ENCODE results near the gene CAMTA1.
"Not testable (repeated sequence)": the region's sequence is repeated elsewhere in the genome, so short reads cannot be mapped to it uniquely, and the experiment has no call there.

CAMTA1 gene

GRCh38 chr1:7692005-7692404 lies 906.8 kb downstream of the CAMTA1 start:
- H3K27me3 ChIP-seq (replicated peaks; ENCODE audit: insufficient read depth, low read length): peaks cover 89% of the 10 kb centered on the region
- H3K79me2 ChIP-seq (ENCODE audit: low read length): no peaks in the 10 kb centered on the region
- no peaks in the 10 kb centered on the region for H4K20me1 ChIP-seq (ENCODE audit: insufficient read depth, low read length)
- H3K9me3 ChIP-seq (replicated peaks; ENCODE audit: insufficient read depth, low read length): no peaks in the 10 kb centered on the region
- TF ChIP-seq EZH2phosphoT487 (IDR thresholded peaks at IDR 0.05; ENCODE audit: low read length) (no peak), CTCF (IDR thresholded peaks at IDR 0.05; ENCODE audit: low read length) (no peak), EZH2 (optimal IDR thresholded peaks at IDR 0.05; ENCODE audit: low read depth, low read length) (no peak)
- no peaks in the 10 kb centered on the region for H3K36me3 ChIP-seq (replicated peaks; ENCODE audit: insufficient read depth, low read length)
- no peaks in the 10 kb centered on the region for H3F3A ChIP-seq (ENCODE audit: insufficient read depth, low read length)
- no peak overlapping the region for H3K4me2 ChIP-seq (ENCODE audit: low read depth, low read length)
- no peak overlapping the region for H3K9ac ChIP-seq (ENCODE audit: low read length)
- H3K27ac ChIP-seq (ENCODE audit: low read length): no peak overlapping the region
- H3K9me2 ChIP-seq (replicated peaks; ENCODE audit: insufficient read depth, low read length): no peaks in the 10 kb centered on the region
- DNase-seq: no peak
- no peaks in the 10 kb centered on the region for H3K4me1 ChIP-seq (ENCODE audit: low read length)
- no peak overlapping the region for H2AFZ ChIP-seq (ENCODE audit: low read length)
- H3K4me3 ChIP-seq (ENCODE audit: low read length): no peak overlapping the region

GRCh38 chr1:7693037-7693436 lies 907.8 kb downstream of the CAMTA1 start:
- H3K79me2 ChIP-seq (ENCODE audit: low read length); H3K4me2 ChIP-seq (ENCODE audit: low read depth, low read length); H3K27ac ChIP-seq (ENCODE audit: low read length); DNase-seq; H3K9me2 ChIP-seq (replicated peaks; ENCODE audit: insufficient read depth, low read length); H2AFZ ChIP-seq (ENCODE audit: low read length); H3F3A ChIP-seq (ENCODE audit: insufficient read depth, low read length); H3K4me3 ChIP-seq (ENCODE audit: low read length); H3K9me3 ChIP-seq (replicated peaks; ENCODE audit: insufficient read depth, low read length); H3K9ac ChIP-seq (ENCODE audit: low read length); H4K20me1 ChIP-seq (ENCODE audit: insufficient read depth, low read length); H3K36me3 ChIP-seq (replicated peaks; ENCODE audit: insufficient read depth, low read length); H3K4me1 ChIP-seq (ENCODE audit: low read length): not testable (repeated sequence)
- peaks cover 90% of the 10 kb centered on the region for H3K27me3 ChIP-seq (replicated peaks; ENCODE audit: insufficient read depth, low read length)

GRCh38 chr1:7693662-7694061 lies 908.4 kb downstream of the CAMTA1 start:
- H3F3A ChIP-seq (ENCODE audit: insufficient read depth, low read length): no peaks in the 10 kb centered on the region
- no peak overlapping the region for H3K9ac ChIP-seq (ENCODE audit: low read length)
- no peaks in the 10 kb centered on the region for H3K79me2 ChIP-seq (ENCODE audit: low read length)
- H3K4me2 ChIP-seq (ENCODE audit: low read depth, low read length): no peak overlapping the region
- no peaks in the 10 kb centered on the region for H3K9me3 ChIP-seq (replicated peaks; ENCODE audit: insufficient read depth, low read length)
- no peak overlapping the region for H2AFZ ChIP-seq (ENCODE audit: low read length)
- H3K36me3 ChIP-seq (replicated peaks; ENCODE audit: insufficient read depth, low read length): no peaks in the 10 kb centered on the region
- H3K4me1 ChIP-seq (ENCODE audit: low read length): no peaks in the 10 kb centered on the region
- no peak for TF ChIP-seq EZH2phosphoT487 (IDR thresholded peaks at IDR 0.05; ENCODE audit: low read length)
- TF ChIP-seq EZH2 (optimal IDR thresholded peaks at IDR 0.05; ENCODE audit: low read depth, low read length): no peak
- no peak for TF ChIP-seq CTCF (IDR thresholded peaks at IDR 0.05; ENCODE audit: low read length)
- no peaks in the 10 kb centered on the region for H4K20me1 ChIP-seq (ENCODE audit: insufficient read depth, low read length)
- H3K27ac ChIP-seq (ENCODE audit: low read length): no peak overlapping the region
- H3K4me3 ChIP-seq (ENCODE audit: low read length): no peak overlapping the region
- H3K27me3 ChIP-seq (replicated peaks; ENCODE audit: insufficient read depth, low read length): peaks cover 90% of the 10 kb centered on the region
- H3K9me2 ChIP-seq (replicated peaks; ENCODE audit: insufficient read depth, low read length): no peaks in the 10 kb centered on the region
- no peak for DNase-seq

GRCh38 chr1:7694600-7695496 lies 909.6 kb downstream of the CAMTA1 start:
- Histone ChIP-seq H3K4me2 (ENCODE audit: low read depth, low read length) (no peak overlapping the region), H3K27ac (ENCODE audit: low read length) (no peak overlapping the region), H3K27me3 (replicated peaks; ENCODE audit: insufficient read depth, low read length) (peaks cover 94% of the 10 kb centered on the region), H3K9ac (ENCODE audit: low read length) (no peak overlapping the region), H3F3A (ENCODE audit: insufficient read depth, low read length) (no peaks in the 10 kb centered on the region), H3K36me3 (replicated peaks; ENCODE audit: insufficient read depth, low read length) (no peaks in the 10 kb centered on the region), H3K9me3 (replicated peaks; ENCODE audit: insufficient read depth, low read length) (no peaks in the 10 kb centered on the region), H3K9me2 (replicated peaks; ENCODE audit: insufficient read depth, low read length) (no peaks in the 10 kb centered on the region), H2AFZ (ENCODE audit: low read length) (no peak overlapping the region), H3K4me3 (ENCODE audit: low read length) (no peak overlapping the region), H4K20me1 (ENCODE audit: insufficient read depth, low read length) (no peaks in the 10 kb centered on the region), H3K79me2 (ENCODE audit: low read length) (no peaks in the 10 kb centered on the region), H3K4me1 (ENCODE audit: low read length) (no peaks in the 10 kb centered on the region)
- TF ChIP-seq EZH2phosphoT487 (IDR thresholded peaks at IDR 0.05; ENCODE audit: low read length): no peak
- no peak for TF ChIP-seq EZH2 (optimal IDR thresholded peaks at IDR 0.05; ENCODE audit: low read depth, low read length)
- no peak for TF ChIP-seq CTCF (IDR thresholded peaks at IDR 0.05; ENCODE audit: low read length)
- DNase-seq: no peak
